WTC11 (cell line): ENCODE data around the gene XRCC1. TPM values are rescaled to one million over a fixed set of nuclear protein-coding genes. Genes with fewer than 3 reads are reported as not detected.

Experiments
- ATAC-seq: fragments of 200-7000 bp; cut with Tn5 transposase; 2 replicates; pipeline ENCODE4 v1.10.0; 2021; ENCODE audit warnings: mild to moderate bottlenecking, moderate library complexity
- CTCF ChIA-PET: fragments of 300-600 bp; sonication (Branson Sonifier 250); formaldehyde crosslinking; loops from one replicate; lab custom pipeline; 2021; ENCODE audit warnings: antibody characterized with exemption; lab: Charles Lee
- POLR2A ChIA-PET: fragments of 350-600 bp; sonication (Branson Sonifier 250); formaldehyde crosslinking; loops from one replicate; lab custom pipeline; 2021; ENCODE audit warnings: antibody characterized with exemption; lab: Charles Lee
- DNase-seq: peaks from one replicate; pipeline ENCODE4 v3.0.0; 2021; ENCODE audit warnings: low spot score
- H3K27ac Mint-ChIP-seq: 2 replicates; pipeline ENCODE4 v1.8.0; 2021; ENCODE audit warnings: mixed read lengths
- H3K27me3 Mint-ChIP-seq: 2 replicates; pipeline ENCODE4 v1.8.0; 2021; ENCODE audit warnings: low read depth, mild to moderate bottlenecking, moderate library complexity, mixed read lengths
- H3K36me3 Mint-ChIP-seq: 2 replicates; pipeline ENCODE4 v1.8.0; 2021; ENCODE audit warnings: mixed read lengths
- H3K4me1 Mint-ChIP-seq: 2 replicates; pipeline ENCODE4 v1.8.0; 2022; ENCODE audit warnings: mixed read lengths
- H3K4me3 Mint-ChIP-seq: 2 replicates; pipeline ENCODE4 v1.8.0; 2021; ENCODE audit warnings: mild to moderate bottlenecking, moderate library complexity, mixed read lengths
- H3K9me3 Mint-ChIP-seq: 2 replicates; pipeline ENCODE4 v1.8.0; 2021; ENCODE audit warnings: mixed read lengths
- ATF2 ChIP-seq: sonication (generic); formaldehyde crosslinking; IDR thresholded peaks from 2 replicates; pipeline ENCODE4 v1.8.1; 2022; ENCODE audit warnings: low read depth, missing genetic modification reagents, borderline replicate concordance
- CREB1 ChIP-seq: sonication (generic); formaldehyde crosslinking; IDR thresholded peaks from 2 replicates; pipeline ENCODE4 v1.8.0; 2023; ENCODE audit warnings: mild to moderate bottlenecking, missing genetic modification reagents
- E2F4 ChIP-seq: sonication (generic); formaldehyde crosslinking; IDR thresholded peaks from 2 replicates; pipeline ENCODE4 v1.8.1; 2022; ENCODE audit warnings: low read depth, mild to moderate bottlenecking, moderate library complexity, missing genetic modification reagents, borderline replicate concordance
- ELF4 ChIP-seq: sonication (generic); formaldehyde crosslinking; IDR thresholded peaks from 2 replicates; pipeline ENCODE4 v1.8.1; 2022; ENCODE audit warnings: low read depth, mild to moderate bottlenecking, moderate library complexity, missing genetic modification reagents
- EMX1 ChIP-seq: fragments of 250-450 bp; sonication (Bioruptor Pico); IDR thresholded peaks from 2 replicates; pipeline ENCODE4 v1.8.0; 2021; ENCODE audit warnings: mild to moderate bottlenecking
- ETV6 ChIP-seq: sonication (generic); formaldehyde crosslinking; IDR thresholded peaks from 2 replicates; pipeline ENCODE4 v1.8.1; 2022; ENCODE audit warnings: mild to moderate bottlenecking, missing genetic modification reagents
- FOXP1 ChIP-seq: sonication (generic); formaldehyde crosslinking; IDR thresholded peaks from 2 replicates; pipeline ENCODE4 v1.8.0; 2022; ENCODE audit warnings: missing genetic modification reagents, mild to moderate bottlenecking, moderate library complexity, borderline replicate concordance
- GRHL2 ChIP-seq: fragments of 250-450 bp; sonication (Bioruptor Pico); IDR thresholded peaks from 2 replicates; pipeline ENCODE4 v1.8.0; 2022; ENCODE audit warnings: mild to moderate bottlenecking, moderate library complexity; ENCODE audit not compliant: insufficient replicate concordance, severe bottlenecking
- MXD4 ChIP-seq: fragments of 250-450 bp; sonication (Bioruptor Pico); IDR thresholded peaks from 2 replicates; pipeline ENCODE4 v1.8.0; 2021; ENCODE audit warnings: mild to moderate bottlenecking, moderate library complexity, borderline replicate concordance
- NFE2L1 ChIP-seq: sonication (generic); formaldehyde crosslinking; IDR thresholded peaks from 2 replicates; pipeline ENCODE4 v1.8.1; 2023; ENCODE audit warnings: missing genetic modification reagents
- OVOL2 ChIP-seq: fragments of 250-450 bp; sonication (Bioruptor Pico); IDR thresholded peaks from 2 replicates; pipeline ENCODE4 v1.9.0; 2021; ENCODE audit warnings: mild to moderate bottlenecking, borderline replicate concordance
- PRRX2 ChIP-seq: fragments of 250-450 bp; sonication (Bioruptor Pico); IDR thresholded peaks from 2 replicates; pipeline ENCODE4 v1.8.0; 2021; ENCODE audit warnings: mild to moderate bottlenecking
- RELA ChIP-seq: sonication (generic); formaldehyde crosslinking; IDR thresholded peaks from 2 replicates; pipeline ENCODE4 v1.8.1; 2022; ENCODE audit warnings: missing genetic modification reagents, mild to moderate bottlenecking, borderline replicate concordance
- TCF7 ChIP-seq: sonication (generic); formaldehyde crosslinking; IDR thresholded peaks from 2 replicates; pipeline ENCODE4 v1.8.0; 2022; ENCODE audit warnings: mild to moderate bottlenecking, low read depth, missing genetic modification reagents, moderate library complexity
- ZNF232 ChIP-seq: sonication (generic); formaldehyde crosslinking; IDR thresholded peaks from 2 replicates; pipeline ENCODE4 v1.8.0; 2022; ENCODE audit warnings: mild to moderate bottlenecking, missing genetic modification reagents
- ZNF263 ChIP-seq: sonication (generic); formaldehyde crosslinking; IDR thresholded peaks from 2 replicates; pipeline ENCODE4 v1.8.1; 2022; ENCODE audit warnings: low read depth, mild to moderate bottlenecking, moderate library complexity, missing genetic modification reagents
- ZNF281 ChIP-seq: sonication (generic); formaldehyde crosslinking; IDR thresholded peaks from 2 replicates; pipeline ENCODE4 v1.8.0; 2023; ENCODE audit warnings: mild to moderate bottlenecking, missing genetic modification reagents
- ZNF317 ChIP-seq: sonication (generic); formaldehyde crosslinking; IDR thresholded peaks from 2 replicates; pipeline ENCODE4 v1.8.1; 2023; ENCODE audit warnings: low read depth, mild to moderate bottlenecking, moderate library complexity, missing genetic modification reagents, borderline replicate concordance
- ZNF416 ChIP-seq: fragments of 250-450 bp; sonication (Bioruptor Pico); IDR thresholded peaks from 2 replicates; pipeline ENCODE4 v1.9.0; 2021; ENCODE audit warnings: mild to moderate bottlenecking, inconsistent platforms
- ZNF423 ChIP-seq: fragments of 250-450 bp; sonication (Bioruptor Pico); IDR thresholded peaks from 2 replicates; pipeline ENCODE4 v2.1.2; 2022; ENCODE audit warnings: mild to moderate bottlenecking, moderate library complexity
- total RNA-seq: library from RNA; stranded (reverse); gene quantifications from 3 replicates; pipeline ENCODE4 v1.2.3, GENCODE V29; 2021
- TF ChIP-seq, protein P1 (sequence below): fragments of 250-450 bp; sonication (Bioruptor Pico); IDR thresholded peaks from 2 replicates; pipeline ENCODE4 v1.9.0; 2021; ENCODE audit warnings: mild to moderate bottlenecking, borderline replicate concordance

The XRCC1 gene
- total RNA-seq, 1 experiment from 2014 or later: 48.3 TPM

GRCh38 chr19:43498233-43498842 is 77.0 kb downstream of the XRCC1 start:
- ChIA-PET CTCF (interaction anchor here (1.2 kb wide), 1 partner anchor 51 kb away, joined by 3 read pairs; no protein-coding TSS in a partner anchor), POLR2A (interaction anchor here (0.7 kb wide), 1 partner anchor 224 kb away, joined by 3 read pairs; no protein-coding TSS in a partner anchor)
- ATAC-seq (no peak), DNase-seq (no peak)
- Mint-ChIP-seq H3K4me3 (no peak overlapping the region), H3K9me3 (no peaks in the 10 kb centered on the region), H3K27ac (no peak overlapping the region; the same call in 1 of the 2 replicates), H3K27me3 (peaks cover 26% of the 10 kb centered on the region), H3K4me1 (peaks cover 13% of the 10 kb centered on the region), H3K36me3 (peaks cover 4% of the 10 kb centered on the region; the same call in 1 of the 2 replicates)
- TF ChIP-seq ELF4 (CRISPR knock-in tag) (no peak), ETV6 (CRISPR knock-in tag) (no peak), NFE2L1 (CRISPR knock-in tag) (no peak), EMX1 (CRISPR knock-in tag) (no peak)

- no peak for DNase-seq
- peaks cover 12% of the 10 kb centered on the region for H3K27me3 Mint-ChIP-seq
- no peak for TF ChIP-seq ZNF317
- no peak for TF ChIP-seq NFE2L1 (CRISPR knock-in tag)
- TF ChIP-seq CREB1: no peak
- TF ChIP-seq ZNF416: no peak
- TF ChIP-seq FOXP1 (CRISPR knock-in tag): no peak
- TF ChIP-seq, protein P1, sequence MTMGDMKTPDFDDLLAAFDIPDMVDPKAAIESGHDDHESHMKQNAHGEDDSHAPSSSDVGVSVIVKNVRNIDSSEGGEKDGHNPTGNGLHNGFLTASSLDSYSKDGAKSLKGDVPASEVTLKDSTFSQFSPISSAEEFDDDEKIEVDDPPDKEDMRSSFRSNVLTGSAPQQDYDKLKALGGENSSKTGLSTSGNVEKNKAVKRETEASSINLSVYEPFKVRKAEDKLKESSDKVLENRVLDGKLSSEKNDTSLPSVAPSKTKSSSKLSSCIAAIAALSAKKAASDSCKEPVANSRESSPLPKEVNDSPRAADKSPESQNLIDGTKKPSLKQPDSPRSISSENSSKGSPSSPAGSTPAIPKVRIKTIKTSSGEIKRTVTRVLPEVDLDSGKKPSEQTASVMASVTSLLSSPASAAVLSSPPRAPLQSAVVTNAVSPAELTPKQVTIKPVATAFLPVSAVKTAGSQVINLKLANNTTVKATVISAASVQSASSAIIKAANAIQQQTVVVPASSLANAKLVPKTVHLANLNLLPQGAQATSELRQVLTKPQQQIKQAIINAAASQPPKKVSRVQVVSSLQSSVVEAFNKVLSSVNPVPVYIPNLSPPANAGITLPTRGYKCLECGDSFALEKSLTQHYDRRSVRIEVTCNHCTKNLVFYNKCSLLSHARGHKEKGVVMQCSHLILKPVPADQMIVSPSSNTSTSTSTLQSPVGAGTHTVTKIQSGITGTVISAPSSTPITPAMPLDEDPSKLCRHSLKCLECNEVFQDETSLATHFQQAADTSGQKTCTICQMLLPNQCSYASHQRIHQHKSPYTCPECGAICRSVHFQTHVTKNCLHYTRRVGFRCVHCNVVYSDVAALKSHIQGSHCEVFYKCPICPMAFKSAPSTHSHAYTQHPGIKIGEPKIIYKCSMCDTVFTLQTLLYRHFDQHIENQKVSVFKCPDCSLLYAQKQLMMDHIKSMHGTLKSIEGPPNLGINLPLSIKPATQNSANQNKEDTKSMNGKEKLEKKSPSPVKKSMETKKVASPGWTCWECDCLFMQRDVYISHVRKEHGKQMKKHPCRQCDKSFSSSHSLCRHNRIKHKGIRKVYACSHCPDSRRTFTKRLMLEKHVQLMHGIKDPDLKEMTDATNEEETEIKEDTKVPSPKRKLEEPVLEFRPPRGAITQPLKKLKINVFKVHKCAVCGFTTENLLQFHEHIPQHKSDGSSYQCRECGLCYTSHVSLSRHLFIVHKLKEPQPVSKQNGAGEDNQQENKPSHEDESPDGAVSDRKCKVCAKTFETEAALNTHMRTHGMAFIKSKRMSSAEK (CRISPR knock-in tag): no peak
- no peak for TF ChIP-seq ZNF423
- TF ChIP-seq ZNF281 (CRISPR knock-in tag): no peak
- no peak for TF ChIP-seq RELA
- TF ChIP-seq MXD4 (CRISPR knock-in tag): no peak
- no peak for TF ChIP-seq ZNF232
- TF ChIP-seq PRRX2 (CRISPR knock-in tag): no peak
- no peak for TF ChIP-seq OVOL2
- TF ChIP-seq ZNF263 (CRISPR knock-in tag): no peak
- no peak for TF ChIP-seq ATF2 (CRISPR knock-in tag)
- no peak for TF ChIP-seq E2F4
- no peak for TF ChIP-seq TCF7
- TF ChIP-seq GRHL2: no peak
- TF ChIP-seq, all 79 proteins: peak for 0
- CTCF ChIA-PET: interaction anchor here (0.6 kb wide), 1 partner anchor 1462 kb away, joined by 4 read pairs; no protein-coding TSS in a partner anchor
- H3K36me3 Mint-ChIP-seq: peaks cover 4% of the 10 kb centered on the region; the same call in 1 of the 2 replicates
- POLR2A ChIA-PET: no interaction called here
- H3K4me3 Mint-ChIP-seq: no peak overlapping the region
- H3K27ac Mint-ChIP-seq: no peak overlapping the region
- peaks cover 3% of the 10 kb centered on the region; the same call in 1 of the 2 replicates for H3K4me1 Mint-ChIP-seq
- H3K9me3 Mint-ChIP-seq: no peaks in the 10 kb centered on the region
- ATAC-seq: no peak
These were observed 78.4 kb downstream of the XRCC1 start for GRCh38 chr19:43496960-43497359.
